GM23248 (cell line): ENCODE data around the gene RERE. TPM values are rescaled to one million over a fixed set of nuclear protein-coding genes. Genes with fewer than 3 reads are reported as not detected.

Experiments used
- DNase-seq: peaks from one replicate; pipeline ENCODE4 v3.0.0-alpha.2; 2015
- H2AFZ ChIP-seq: fragments of 200-600 bp; sonication (generic); 2 replicates; pipeline ENCODE4 v1.6.1; 2016; ENCODE audit warnings: antibody characterized with exemption
- H3F3A ChIP-seq: fragments of 200-600 bp; sonication (generic); 2 replicates; pipeline ENCODE4 v1.6.1; 2016; ENCODE audit warnings: mild to moderate bottlenecking, antibody characterized with exemption, mixed run types; ENCODE audit not compliant: insufficient read depth
- H3K27ac ChIP-seq: fragments of 200-600 bp; sonication (generic); 2 replicates; pipeline ENCODE4 v1.5.1; 2016; ENCODE audit warnings: mild to moderate bottlenecking
- H3K27me3 ChIP-seq: fragments of 200-600 bp; sonication (generic); replicated peaks from 2 replicates; pipeline ENCODE4 v1.6.1; 2016; ENCODE audit warnings: mild to moderate bottlenecking; ENCODE audit not compliant: insufficient read depth
- H3K36me3 ChIP-seq: fragments of 200-600 bp; sonication (generic); 2 replicates; pipeline ENCODE4 v1.6.1; 2016; ENCODE audit warnings: low read depth, mild to moderate bottlenecking
- H3K4me1 ChIP-seq: fragments of 200-600 bp; sonication (generic); 2 replicates; pipeline ENCODE4 v1.6.1; 2016; ENCODE audit warnings: mild to moderate bottlenecking; ENCODE audit not compliant: insufficient read depth
- H3K4me2 ChIP-seq: fragments of 200-600 bp; sonication (generic); one replicate; pipeline ENCODE4 v1.6.1; 2016; ENCODE audit warnings: mild to moderate bottlenecking; ENCODE audit not compliant: unreplicated experiment
- H3K4me3 ChIP-seq: fragments of 200-600 bp; sonication (generic); 2 replicates; pipeline ENCODE4 v1.5.1; 2016; ENCODE audit warnings: mild to moderate bottlenecking
- H3K79me2 ChIP-seq: fragments of 200-600 bp; sonication (generic); 2 replicates; pipeline ENCODE4 v1.6.1; 2016; ENCODE audit warnings: mild to moderate bottlenecking; ENCODE audit not compliant: insufficient read depth
- H3K9ac ChIP-seq: fragments of 200-600 bp; sonication (generic); 2 replicates; pipeline ENCODE4 v1.6.1; 2016; ENCODE audit warnings: mild to moderate bottlenecking
- H3K9me2 ChIP-seq: fragments of 200-600 bp; sonication (generic); 2 replicates; pipeline ENCODE4 v1.6.1; 2016; ENCODE audit warnings: mixed run types, mild to moderate bottlenecking, moderate library complexity; ENCODE audit not compliant: insufficient read depth
- H3K9me3 ChIP-seq: fragments of 200-600 bp; sonication (generic); one replicate; pipeline ENCODE4 v1.6.1; 2017; ENCODE audit warnings: low read depth
- H4K20me1 ChIP-seq: fragments of 200-600 bp; sonication (generic); 2 replicates; pipeline ENCODE4 v1.6.0; 2016; ENCODE audit not compliant: insufficient read depth
- EZH2 ChIP-seq: fragments of 200-600 bp; sonication (generic); IDR thresholded peaks from 2 replicates; pipeline ENCODE4 v1.6.1; 2018; ENCODE audit warnings: antibody characterized with exemption, mild to moderate bottlenecking; ENCODE audit not compliant: insufficient read depth, poor library complexity, severe bottlenecking
- EZH2phosphoT487 ChIP-seq: fragments of 200-600 bp; sonication (generic); IDR thresholded peaks from 2 replicates; pipeline ENCODE4 v1.6.1; 2018; ENCODE audit warnings: antibody characterized with exemption, moderate library complexity, mild to moderate bottlenecking, low read depth; ENCODE audit not compliant: insufficient read depth
- WGBS, 2 experiments: methylation state at CpG; one replicate each; pipeline ENCODE4 v1.1.6; 2015 to 2017; ENCODE audit warnings: low lambda C conversion rate in 2 of 2, low coverage in 1 of 2; ENCODE audit errors: missing lambda C conversion rate in 2 of 2; 5-methylcytosine and 5-hydroxymethylcytosine counted together
- in situ Hi-C: fragments of 300-500 bp; cut with MboI; formaldehyde crosslinking; loops from 2 replicates; pipeline ENCODE4 v1.15.0; 2020
- polyA plus RNA-seq: library from polyadenylated mRNA; unstranded; fragments of >200 nt; fragmentation: Nextera tagmentation; extraction: Ambion mirVana; gene quantifications from 2 replicates; pipeline ENCODE4 v1.2.1, GENCODE V29; 2016
- total RNA-seq: library from RNA; depleted of rRNA; stranded (reverse); fragments of >200 nt; shearing (Covaris generic); gene quantifications from 2 replicates; pipeline ENCODE4 v1.2.3, GENCODE V29; 2014

Gene RERE
- total and polyA plus RNA-seq, 2 experiments from 2014 or later: 26.0 to 26.2 TPM

- Histone ChIP-seq H3K9me2 (no peaks in the 10 kb centered on the region), H3K27ac (0 out of 2 replicates have a peak overlapping the region, but pooled peaks have one; percentile 39), H3K4me3 (no peak overlapping the region), H3K9ac (no peak overlapping the region), H3K27me3 (no peaks in the 10 kb centered on the region), H3F3A (peaks cover 36% of the 10 kb centered on the region), H3K36me3 (0 out of 2 replicates have a peak, but pooled peaks cover 6% of the 10 kb centered on the region), H2AFZ (no peak overlapping the region), H3K4me2 (peak overlapping the region; percentile 8), H3K9me3 (no peaks in the 10 kb centered on the region), H4K20me1 (no peaks in the 10 kb centered on the region), H3K4me1 (peaks cover 48% of the 10 kb centered on the region), H3K79me2 (peaks cover 88% of the 10 kb centered on the region)
- DNase-seq: peak; percentile 55
- no peak for TF ChIP-seq EZH2
- no peak for TF ChIP-seq EZH2phosphoT487
- in situ Hi-C loops: no loop called here
- 23 to 29% methylated on average over 5 of the region's 5 CpGs for WGBS, 2 experiments
These were observed 446.5 kb downstream of the RERE start for GRCh38 chr1:8370905-8371315.

- Histone ChIP-seq H3K36me3 (peaks cover 10% of the 10 kb centered on the region; the same call in 1 of the 2 replicates), H3K9ac (no peak overlapping the region), H3K27ac (no peak overlapping the region), H3K79me2 (peaks cover 90% of the 10 kb centered on the region), H3K4me1 (peaks cover 48% of the 10 kb centered on the region), H2AFZ (no peak overlapping the region), H3K27me3 (no peaks in the 10 kb centered on the region), H3K9me3 (no peaks in the 10 kb centered on the region), H3F3A (peaks cover 36% of the 10 kb centered on the region), H4K20me1 (no peaks in the 10 kb centered on the region), H3K9me2 (no peaks in the 10 kb centered on the region), H3K4me2 (peak overlapping the region; percentile 8), H3K4me3 (no peak overlapping the region)
- in situ Hi-C loops: no loop called here
- 73 to 76% methylated on average over 14 of the region's 14 CpGs for WGBS, 2 experiments
- TF ChIP-seq EZH2: no peak
- peak; percentile 13 for DNase-seq
These were observed 447.2 kb downstream of the RERE start for GRCh38 chr1:8370046-8370881.

GRCh38 chr1:8368956-8369639, 448.3 kb downstream of the RERE start:
- no peak overlapping the region for H2AFZ ChIP-seq
- TF ChIP-seq EZH2phosphoT487 (no peak), EZH2 (no peak)
- H3K9me2 ChIP-seq: no peaks in the 10 kb centered on the region
- in situ Hi-C loops: no loop called here
- peaks cover 12% of the 10 kb centered on the region; the same call in 1 of the 2 replicates for H3K36me3 ChIP-seq
- H3K27me3 ChIP-seq: no peaks in the 10 kb centered on the region
- no peak overlapping the region for H3K4me3 ChIP-seq
- no peak overlapping the region for H3K9ac ChIP-seq
- no peak for DNase-seq
- H4K20me1 ChIP-seq: no peaks in the 10 kb centered on the region
- 59 to 71% methylated on average over 3 to 5 of the region's 5 CpGs for WGBS, 2 experiments
- H3K4me2 ChIP-seq: no peak overlapping the region
- peaks cover 24% of the 10 kb centered on the region for H3F3A ChIP-seq
- H3K79me2 ChIP-seq: peaks cover 87% of the 10 kb centered on the region
- peaks cover 37% of the 10 kb centered on the region for H3K4me1 ChIP-seq
- H3K9me3 ChIP-seq: no peaks in the 10 kb centered on the region
- no peak overlapping the region for H3K27ac ChIP-seq

- Histone ChIP-seq H3F3A (peaks cover 10% of the 10 kb centered on the region), H3K4me3 (no peak overlapping the region), H3K27me3 (no peaks in the 10 kb centered on the region), H3K9me2 (no peaks in the 10 kb centered on the region), H3K9me3 (no peaks in the 10 kb centered on the region), H4K20me1 (no peaks in the 10 kb centered on the region), H3K79me2 (peaks cover 94% of the 10 kb centered on the region), H3K4me1 (peaks cover 23% of the 10 kb centered on the region), H3K27ac (no peak overlapping the region), H3K36me3 (peaks cover 12% of the 10 kb centered on the region; the same call in 1 of the 2 replicates), H3K4me2 (no peak overlapping the region), H2AFZ (no peak overlapping the region), H3K9ac (no peak overlapping the region)
- TF ChIP-seq EZH2: no peak
- no peak for TF ChIP-seq EZH2phosphoT487
- in situ Hi-C loops: no loop called here
- DNase-seq: no peak
- 87 to 90% methylated on average over 8 of the region's 8 CpGs for WGBS, 2 experiments
These were observed 449.8 kb downstream of the RERE start for GRCh38 chr1:8367571-8368194.
